ENCODE measurements around the gene INO80B. TPM values are rescaled to one million over a fixed set of nuclear protein-coding genes. Genes with fewer than 3 reads are reported as not detected.

INO80B gene
- polyA plus RNA-seq, 1 experiment, result 6.4 TPM

DNA sequence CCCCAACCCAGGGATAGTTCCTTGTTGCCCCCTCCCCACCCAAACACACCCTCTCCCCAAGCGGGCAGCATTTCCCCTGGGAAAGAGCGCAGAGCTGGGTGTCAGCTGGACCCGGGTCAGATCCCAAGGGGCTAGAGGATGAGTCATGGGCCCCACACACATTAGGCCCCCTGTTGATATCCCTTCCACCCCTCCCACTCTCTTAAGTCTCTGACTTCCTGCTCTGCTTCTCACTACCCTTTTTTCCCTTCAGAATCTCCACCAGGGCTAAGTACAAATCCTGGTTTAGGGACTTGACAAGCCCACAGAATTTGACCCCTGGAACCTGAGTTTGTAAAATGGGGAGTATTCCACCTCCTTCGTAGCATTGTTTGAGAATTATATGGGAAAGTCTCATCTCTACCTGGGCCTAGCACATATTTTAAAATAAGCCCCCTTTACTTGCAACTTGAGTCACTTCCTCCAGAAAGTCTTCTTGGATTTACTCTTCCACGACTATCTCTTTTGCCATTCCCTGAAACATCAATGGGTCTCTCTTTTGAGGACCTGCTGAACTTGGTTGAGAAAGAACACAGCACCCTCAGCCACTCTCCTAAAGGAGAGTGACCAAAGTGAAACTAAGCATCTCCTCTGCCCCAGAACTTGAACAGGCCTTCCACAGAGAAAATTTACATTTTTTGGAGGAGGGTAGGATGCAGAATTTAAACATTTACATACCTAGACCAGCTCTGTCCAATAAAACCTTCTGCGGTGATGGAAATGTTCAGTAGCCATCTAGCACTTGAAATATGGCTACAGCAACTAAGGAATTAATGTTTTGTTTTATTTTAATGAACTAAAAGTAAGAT lies 17.8 kb upstream of the INO80B start:
- Histone ChIP-seq H3K27me3 (ENCODE audit: control insufficient read depth, insufficient read depth, low read length) (peaks cover 5% of the 10 kb centered on the region), H3K36me3 (ENCODE audit: control insufficient read depth, insufficient read depth, low read length) (peaks cover 2% of the 10 kb centered on the region), H3K4me3 (ENCODE audit: low read depth, low read length) (no peak overlapping the region)
- DNase-seq (ENCODE audit: low read depth), result no peak
- TF ChIP-seq, protein P1, sequence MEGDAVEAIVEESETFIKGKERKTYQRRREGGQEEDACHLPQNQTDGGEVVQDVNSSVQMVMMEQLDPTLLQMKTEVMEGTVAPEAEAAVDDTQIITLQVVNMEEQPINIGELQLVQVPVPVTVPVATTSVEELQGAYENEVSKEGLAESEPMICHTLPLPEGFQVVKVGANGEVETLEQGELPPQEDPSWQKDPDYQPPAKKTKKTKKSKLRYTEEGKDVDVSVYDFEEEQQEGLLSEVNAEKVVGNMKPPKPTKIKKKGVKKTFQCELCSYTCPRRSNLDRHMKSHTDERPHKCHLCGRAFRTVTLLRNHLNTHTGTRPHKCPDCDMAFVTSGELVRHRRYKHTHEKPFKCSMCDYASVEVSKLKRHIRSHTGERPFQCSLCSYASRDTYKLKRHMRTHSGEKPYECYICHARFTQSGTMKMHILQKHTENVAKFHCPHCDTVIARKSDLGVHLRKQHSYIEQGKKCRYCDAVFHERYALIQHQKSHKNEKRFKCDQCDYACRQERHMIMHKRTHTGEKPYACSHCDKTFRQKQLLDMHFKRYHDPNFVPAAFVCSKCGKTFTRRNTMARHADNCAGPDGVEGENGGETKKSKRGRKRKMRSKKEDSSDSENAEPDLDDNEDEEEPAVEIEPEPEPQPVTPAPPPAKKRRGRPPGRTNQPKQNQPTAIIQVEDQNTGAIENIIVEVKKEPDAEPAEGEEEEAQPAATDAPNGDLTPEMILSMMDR (IDR thresholded peaks at IDR 0.05; ENCODE audit: insufficient read depth, low read depth, low read length), result no peak
- POLR2A ChIA-PET, result no interaction called here
- CTCF ChIA-PET, result interaction anchor here (0.5 to 1.5 kb wide), 3 partner anchors 8 to 186 kb away, joined by 3 read pairs; partner anchors contain the start of gene INO80B

DNA sequence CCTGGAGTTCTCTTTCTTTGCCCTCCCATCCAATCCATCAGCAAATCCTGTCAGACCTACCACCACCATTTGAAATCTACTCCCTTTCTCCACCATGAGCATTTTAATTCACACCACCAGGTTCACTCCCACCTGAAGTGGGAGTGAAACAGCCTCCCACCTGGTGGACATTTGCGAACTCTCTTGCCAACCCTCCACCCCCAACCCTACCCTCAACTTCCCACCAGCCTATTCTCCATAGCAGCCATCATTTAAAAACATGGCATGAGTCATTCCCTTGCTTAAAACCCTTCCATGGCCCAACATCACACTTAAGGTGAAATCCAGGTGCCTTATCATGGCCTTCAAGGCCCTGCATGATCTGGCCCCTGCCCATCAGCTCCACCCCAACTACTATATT lies 16.6 kb upstream of the INO80B start:
- CTCF ChIA-PET, result interaction anchor here (1.5 kb wide), 1 partner anchor 9 kb away, joined by 3 read pairs; no protein-coding TSS in a partner anchor
- TF ChIP-seq, protein P1 (IDR thresholded peaks at IDR 0.05; ENCODE audit: insufficient read depth, low read depth, low read length), result no peak
- Histone ChIP-seq H3K36me3 (ENCODE audit: control insufficient read depth, insufficient read depth, low read length) (no peaks in the 10 kb centered on the region; the same call in 1 of the 2 replicates), H3K27me3 (ENCODE audit: control insufficient read depth, insufficient read depth, low read length) (peaks cover 7% of the 10 kb centered on the region), H3K4me3 (ENCODE audit: low read depth, low read length) (no peak overlapping the region)
- no peak for DNase-seq (ENCODE audit: low read depth)
- POLR2A ChIA-PET, result no interaction called here

DNA sequence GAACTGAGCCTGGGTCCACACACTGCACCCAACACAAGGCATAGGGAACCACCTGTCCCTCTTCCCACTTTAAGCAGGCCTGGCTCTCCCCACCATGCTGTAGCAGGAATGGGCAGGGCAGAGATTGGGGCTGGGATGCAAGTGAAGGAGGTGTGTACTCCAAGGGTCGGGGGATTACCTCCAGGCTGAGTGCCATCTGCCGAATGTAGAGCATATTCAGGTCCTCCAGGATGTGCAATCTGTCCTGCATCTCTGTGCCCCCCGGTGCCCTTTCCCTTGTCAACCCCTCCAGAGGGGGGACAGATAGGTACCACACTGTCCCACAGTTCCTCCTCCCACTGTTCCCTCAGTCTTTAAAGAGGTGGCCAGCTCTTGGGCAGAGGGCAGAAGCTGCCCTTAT lies 15.5 kb upstream of the INO80B start:
- Histone ChIP-seq H3K27me3 (ENCODE audit: control insufficient read depth, insufficient read depth, low read length) (peaks cover 7% of the 10 kb centered on the region), H3K4me3 (ENCODE audit: low read depth, low read length) (peak overlapping the region; percentile 69), H3K36me3 (ENCODE audit: control insufficient read depth, insufficient read depth, low read length) (no peaks in the 10 kb centered on the region; the same call in 1 of the 2 replicates)
- TF ChIP-seq, protein P1 (IDR thresholded peaks at IDR 0.05; ENCODE audit: insufficient read depth, low read depth, low read length), result no peak
- DNase-seq (ENCODE audit: low read depth), result no peak
- CTCF ChIA-PET, result interaction anchor here (0.5 to 2.2 kb wide), 4 partner anchors 11 to 504 kb away, joined by 3 to 10 read pairs (median 4); no protein-coding TSS in a partner anchor
- POLR2A ChIA-PET, result interaction anchor here (0.5 kb wide), 1 partner anchor 25 kb away, joined by 7 read pairs; no protein-coding TSS in a partner anchor

DNA sequence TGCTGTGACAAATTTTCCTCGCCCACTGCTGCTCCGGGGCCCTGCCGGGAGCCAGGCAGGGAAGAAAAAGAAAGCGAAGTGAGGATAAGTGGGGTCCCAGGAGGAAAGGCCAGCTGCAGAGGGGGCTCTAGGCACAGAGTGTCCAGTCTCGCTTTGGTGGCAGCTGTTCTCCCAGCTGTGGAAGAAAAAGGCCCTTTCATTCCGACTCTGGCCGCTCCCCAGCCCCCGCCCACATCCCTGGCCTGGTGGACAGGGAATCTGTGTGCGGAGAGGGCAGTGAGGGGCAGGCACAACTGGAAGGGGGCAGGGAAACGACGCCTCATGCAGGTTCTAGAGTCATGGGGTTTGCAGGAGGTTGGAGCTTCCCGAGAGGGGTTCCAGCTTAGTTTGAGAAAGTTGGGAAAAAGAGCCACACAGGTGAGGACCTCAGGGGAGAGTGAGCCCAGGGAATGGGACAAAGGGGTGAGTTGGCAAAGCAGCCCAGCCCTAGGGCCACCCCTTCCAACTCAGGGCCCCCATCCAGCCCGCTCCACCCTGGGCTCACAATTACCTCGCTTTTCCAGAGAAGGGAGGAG lies 15.0 kb upstream of the INO80B start:
- TF ChIP-seq, protein P1 (IDR thresholded peaks at IDR 0.05; ENCODE audit: insufficient read depth, low read depth, low read length), result no peak
- Histone ChIP-seq H3K4me3 (ENCODE audit: low read depth, low read length) (peak overlapping the region; percentile 69), H3K36me3 (ENCODE audit: control insufficient read depth, insufficient read depth, low read length) (no peaks in the 10 kb centered on the region; the same call in 1 of the 2 replicates), H3K27me3 (ENCODE audit: control insufficient read depth, insufficient read depth, low read length) (peaks cover 9% of the 10 kb centered on the region)
- DNase-seq (ENCODE audit: low read depth), result no peak
- ChIA-PET CTCF (interaction anchor here (0.5 to 2.2 kb wide), 5 partner anchors 11 to 503 kb away, joined by 3 to 10 read pairs (median 4); no protein-coding TSS in a partner anchor), POLR2A (no interaction called here)

Measured in BJ (cell line).